Keratinocyte (primary cell): Measurements from ENCODE around the gene ANKRD1. TPM values are rescaled to one million over a fixed set of nuclear protein-coding genes. Genes with fewer than 3 reads are reported as not detected.

Experiments used
- DNase-seq: peaks from one replicate; pipeline ENCODE4 v3.0.0-alpha.2; 2011; ENCODE audit warnings: low read depth, missing footprints, low spot score
- FAIRE-seq: peaks from 2 replicates; lab custom pipeline; 2011; peaks lifted over from hg19 to GRCh38; lab: Jason Lieb, UNC
- H2AFZ ChIP-seq: 2 replicates; pipeline ENCODE4 v1.6.0; 2012; ENCODE audit warnings: low read length, control low read depth, inconsistent platforms; ENCODE audit not compliant: control insufficient read depth
- H3K27ac ChIP-seq: 2 replicates; pipeline ENCODE4 v1.5.1; 2011; ENCODE audit warnings: low read length; ENCODE audit not compliant: control insufficient read depth, insufficient read depth
- H3K27me3 ChIP-seq: 3 replicates; pipeline ENCODE4 v1.6.0; 2011; ENCODE audit warnings: low read length; ENCODE audit not compliant: control insufficient read depth, insufficient read depth; ENCODE audit errors: extremely low read depth
- H3K36me3 ChIP-seq, 2 experiments: 2 replicates in 1 of 2; 3 replicates in 1 of 2; pipeline ENCODE4 v1.5.1; 2011; ENCODE audit warnings: low read length in 2 of 2, mild to moderate bottlenecking in 1 of 2; ENCODE audit not compliant: control insufficient read depth in 2 of 2, insufficient read depth in 2 of 2; ENCODE audit errors: extremely low read depth in 1 of 2
- H3K4me1 ChIP-seq: 3 replicates; pipeline ENCODE4 v1.5.1; 2011; ENCODE audit warnings: low read length; ENCODE audit not compliant: control insufficient read depth, insufficient read depth; ENCODE audit errors: extremely low read depth
- H3K4me2 ChIP-seq: 3 replicates; pipeline ENCODE4 v1.6.0; 2011; ENCODE audit warnings: low read depth, low read length; ENCODE audit not compliant: control insufficient read depth, insufficient read depth; ENCODE audit errors: extremely low read depth
- H3K4me3 ChIP-seq, 3 experiments: fragments of 200-600 bp in 1 of 3; sonication (generic) in 1 of 3; 2 replicates in 2 of 3; 3 replicates in 1 of 3; pipeline ENCODE4 v1.5.1; 2011 to 2016; ENCODE audit warnings: low read length in 3 of 3, mild to moderate bottlenecking in 3 of 3, control low read depth in 2 of 3, inconsistent platforms in 1 of 3, low read depth in 1 of 3, mixed read lengths in 1 of 3, mixed run types in 1 of 3, moderate library complexity in 1 of 3; ENCODE audit not compliant: control insufficient read depth in 2 of 3, insufficient read depth in 2 of 3; ENCODE audit errors: extremely low read depth in 1 of 3
- H3K79me2 ChIP-seq: 2 replicates; pipeline ENCODE4 v1.6.0; 2012; ENCODE audit warnings: low read length; ENCODE audit not compliant: control insufficient read depth, insufficient read depth
- H3K9ac ChIP-seq: 3 replicates; pipeline ENCODE4 v1.6.0; 2011; ENCODE audit warnings: low read length; ENCODE audit not compliant: control insufficient read depth, insufficient read depth; ENCODE audit errors: extremely low read depth
- H3K9me1 ChIP-seq: 3 replicates; pipeline ENCODE4 v1.6.0; 2011; ENCODE audit warnings: low read length; ENCODE audit not compliant: control insufficient read depth, insufficient read depth; ENCODE audit errors: extremely low read depth
- H3K9me3 ChIP-seq: 2 replicates; pipeline ENCODE4 v1.5.1; 2012; ENCODE audit warnings: low read depth, low read length; ENCODE audit not compliant: control insufficient read depth
- H4K20me1 ChIP-seq: 3 replicates; pipeline ENCODE4 v1.6.0; 2011; ENCODE audit warnings: low read length; ENCODE audit not compliant: control insufficient read depth, insufficient read depth; ENCODE audit errors: extremely low read depth
- CTCF ChIP-seq, 3 experiments: IDR thresholded peaks in 1 of 3; conservative IDR thresholded peaks in 1 of 3; optimal IDR thresholded peaks in 1 of 3; 2 replicates in 2 of 3; 3 replicates in 1 of 3; pipeline versions ENCODE3 to v1.5.1; 2011; ENCODE audit warnings: low read length in 3 of 3, mild to moderate bottlenecking in 3 of 3, moderate library complexity in 2 of 3, control low read depth in 1 of 3, inconsistent platforms in 1 of 3; ENCODE audit not compliant: insufficient read depth in 2 of 3; ENCODE audit errors: extremely low read depth in 1 of 3
- EZH2 ChIP-seq: IDR thresholded peaks from one replicate; pipeline ENCODE4 v1.6.1; 2012; ENCODE audit warnings: inconsistent platforms, mild to moderate bottlenecking, low read length, moderate library complexity
- dilution Hi-C: fragments of 300-500 bp; cut with MboI; formaldehyde crosslinking; loops from one replicate; pipeline ENCODE4 v1.7.0; 2020; ENCODE audit warnings: low sequenced_read_pairs; ENCODE audit not compliant: extremely low pct_ligation_motif_present
- polyA plus RNA-seq, 5 experiments: library from polyadenylated mRNA; depleted of rRNA in 3 of 5; stranded (reverse) in 3 of 5; stranded (forward) in 1 of 5; unstranded in 1 of 5; fragments of >200 nt; gene quantifications; 1 replicate in 1 of 5; 2 replicates in 3 of 5; 3 replicates in 1 of 5; pipeline versions ENCODE4 v1.2.1 to v1.2.3, GENCODE V29; 2011 to 2012; ENCODE audit warnings: missing spikeins in 2 of 5, low read depth in 1 of 5, low replicate concordance in 1 of 5
- small RNA-seq, 3 experiments: library from RNA; depleted of rRNA; stranded (forward); fragments of <200 nt; gene quantifications; one replicate each; pipeline ENCODE3, GENCODE V24; 2012; ENCODE audit warnings: low read depth in 3 of 3, low replicate concordance in 1 of 3; ENCODE audit not compliant: insufficient read length in 3 of 3

The ANKRD1 gene
- polyA plus RNA-seq, 1 donor (not counting 4 experiments of a cell fraction or from before 2014, with no cell fraction given), result 0.07 TPM

- H3K9me1 ChIP-seq, result no peaks in the 10 kb centered on the region
- H3K9ac ChIP-seq, result no peak overlapping the region
- no peaks in the 10 kb centered on the region for H4K20me1 ChIP-seq
- no peaks in the 10 kb centered on the region for H3K79me2 ChIP-seq
- FAIRE-seq, result peak; percentile 17
- H3K36me3 ChIP-seq, result no peaks in the 10 kb centered on the region
- H3K4me2 ChIP-seq, result no peak overlapping the region
- H3K27ac ChIP-seq, result no peak overlapping the region
- H3K27me3 ChIP-seq, result no peaks in the 10 kb centered on the region
- TF ChIP-seq EZH2 (no peak), CTCF (optimal IDR thresholded peaks at IDR 0.05 in 1 of 3, IDR thresholded peaks at IDR 0.05 in 1 of 3, conservative IDR thresholded peaks at IDR 0.05 in 1 of 3; ENCODE audit: extremely low read depth in 1 of 3, insufficient read depth in 2 of 3, low read length in 3 of 3) (peak in 2 of 3 experiments; percentile 67 to 68)
- H2AFZ ChIP-seq, result no peak overlapping the region
- dilution Hi-C loops, result no loop called here
- no peaks in the 10 kb centered on the region for H3K9me3 ChIP-seq
- no peak for DNase-seq
- H3K4me3 ChIP-seq, result no peak overlapping the region
- H3K4me1 ChIP-seq, result peaks cover 22% of the 10 kb centered on the region
Observed at GRCh38 chr10:90862908-90863514, 57.9 kb downstream of the ANKRD1 start.

Small RNA genes within 50 kb of the gene (small RNA-seq; reads per million reads assigned to genes)
- gene RF00019, result 0 reads per million in 3 experiments
- gene RNU6-740P, result 0 reads per million in 3 experiments

Other genes starting within 250 kb of the ANKRD1 start
- gene HTR7, start 63.0 kb downstream of the ANKRD1 start, polyA plus RNA-seq, result 9.0 to 12.7 TPM (median 12.2 TPM) in 3 replicates
- gene RPP30, start 49.1 kb downstream of the ANKRD1 start, polyA plus RNA-seq, result 26.4 to 48.6 TPM (median 34.2 TPM) in 3 replicates